Epithelial cell of esophagus (primary cell): ENCODE data around the gene SCP2.

Experiments
- DNase-seq: peaks from one replicate; pipeline ENCODE4 v3.0.0; 2010; ENCODE audit warnings: low read depth
- H3K4me3 ChIP-seq: 2 replicates; pipeline ENCODE4 v1.5.1; 2011; ENCODE audit warnings: mild to moderate bottlenecking, low read length, control low read depth
- TF ChIP-seq, protein P1 (sequence below): IDR thresholded peaks from 2 replicates; pipeline ENCODE4 v1.5.1; 2011; ENCODE audit warnings: low read depth, mild to moderate bottlenecking, low read length, control low read depth, inconsistent platforms; ENCODE audit not compliant: insufficient read depth; ENCODE audit errors: missing control alignments

SCP2 gene

DNA sequence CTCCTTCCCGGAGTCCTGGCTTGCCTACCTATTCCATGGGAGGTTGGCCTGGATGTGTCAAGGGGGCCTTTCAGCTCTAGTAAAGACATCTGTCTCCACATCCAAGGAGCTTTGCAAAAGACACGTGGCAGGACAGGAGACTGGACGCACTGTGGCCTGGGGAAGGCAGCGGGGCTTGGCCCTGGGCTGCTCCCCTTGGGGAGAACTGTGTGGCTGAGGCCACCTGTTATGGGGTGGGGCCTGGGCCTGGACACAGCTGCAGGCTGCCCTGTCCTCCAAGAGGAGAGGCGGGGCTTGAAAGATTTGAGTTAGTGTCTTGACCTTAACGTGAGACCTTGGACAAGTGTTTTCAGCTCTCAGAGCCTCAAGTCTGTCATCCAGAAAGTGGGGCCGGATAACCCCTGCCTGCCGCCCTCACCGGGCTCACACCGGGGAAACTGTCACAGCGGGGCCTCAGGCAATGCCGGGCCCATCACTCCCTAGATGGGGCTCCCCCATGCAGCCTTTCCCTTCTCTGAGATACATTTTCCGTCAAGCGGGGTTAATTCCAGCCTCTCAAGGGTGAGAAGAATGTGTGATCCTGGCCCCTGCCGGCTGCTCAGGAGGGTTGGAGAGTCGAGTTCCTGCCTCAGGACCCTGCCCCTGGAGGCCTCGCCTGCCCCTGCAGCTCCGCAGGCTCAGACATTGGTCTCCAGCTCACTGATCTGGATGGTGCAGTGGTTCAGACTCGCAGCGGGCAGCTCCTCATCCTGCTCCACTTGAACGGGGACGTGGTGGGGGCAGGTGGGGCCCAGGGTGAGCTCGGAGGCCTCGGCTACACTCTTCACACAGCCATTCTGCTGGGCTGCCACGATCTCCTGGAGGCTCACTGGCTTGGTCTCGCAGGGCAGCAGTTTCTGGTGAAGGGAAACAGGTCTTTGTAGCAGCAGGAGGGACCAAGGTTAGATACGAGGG lies 160.5 kb downstream of the SCP2 start:
- no peak for DNase-seq
- H3K4me3 ChIP-seq: no peak overlapping the region
- TF ChIP-seq, protein P1, sequence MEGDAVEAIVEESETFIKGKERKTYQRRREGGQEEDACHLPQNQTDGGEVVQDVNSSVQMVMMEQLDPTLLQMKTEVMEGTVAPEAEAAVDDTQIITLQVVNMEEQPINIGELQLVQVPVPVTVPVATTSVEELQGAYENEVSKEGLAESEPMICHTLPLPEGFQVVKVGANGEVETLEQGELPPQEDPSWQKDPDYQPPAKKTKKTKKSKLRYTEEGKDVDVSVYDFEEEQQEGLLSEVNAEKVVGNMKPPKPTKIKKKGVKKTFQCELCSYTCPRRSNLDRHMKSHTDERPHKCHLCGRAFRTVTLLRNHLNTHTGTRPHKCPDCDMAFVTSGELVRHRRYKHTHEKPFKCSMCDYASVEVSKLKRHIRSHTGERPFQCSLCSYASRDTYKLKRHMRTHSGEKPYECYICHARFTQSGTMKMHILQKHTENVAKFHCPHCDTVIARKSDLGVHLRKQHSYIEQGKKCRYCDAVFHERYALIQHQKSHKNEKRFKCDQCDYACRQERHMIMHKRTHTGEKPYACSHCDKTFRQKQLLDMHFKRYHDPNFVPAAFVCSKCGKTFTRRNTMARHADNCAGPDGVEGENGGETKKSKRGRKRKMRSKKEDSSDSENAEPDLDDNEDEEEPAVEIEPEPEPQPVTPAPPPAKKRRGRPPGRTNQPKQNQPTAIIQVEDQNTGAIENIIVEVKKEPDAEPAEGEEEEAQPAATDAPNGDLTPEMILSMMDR: no peak

DNA sequence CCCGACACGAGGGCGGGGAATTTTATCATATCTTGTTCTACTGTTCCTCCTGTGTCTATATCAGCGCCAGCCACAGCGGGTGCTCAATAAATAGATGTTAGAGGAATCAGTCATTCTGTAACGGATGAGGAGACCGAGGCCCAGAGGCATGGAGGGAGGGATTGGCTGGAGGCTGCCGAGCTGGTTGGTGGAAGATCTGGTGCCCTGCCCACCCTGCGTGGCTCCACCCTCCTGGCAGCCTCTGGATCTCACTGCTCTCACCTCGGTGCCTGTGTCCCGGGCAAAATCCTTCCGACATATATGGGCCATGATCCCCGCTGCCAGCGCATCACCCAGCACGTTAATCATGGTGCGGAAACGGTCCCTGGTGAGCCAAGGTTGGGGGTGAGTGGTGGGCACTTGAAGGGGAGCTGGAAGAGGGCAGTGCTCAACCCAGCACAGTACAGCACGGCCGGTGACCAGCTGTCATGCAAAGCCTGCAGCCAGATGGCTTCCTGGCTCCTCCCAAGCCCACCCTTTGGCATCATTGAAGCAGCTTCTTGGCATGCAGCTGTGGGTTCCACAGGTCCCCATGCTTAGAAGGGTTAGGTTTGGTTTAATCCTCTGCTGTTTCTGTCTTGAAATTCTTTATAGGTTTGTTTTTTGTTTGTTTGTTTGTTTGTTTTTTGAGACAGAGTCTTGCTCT lies 161.7 kb downstream of the SCP2 start:
- TF ChIP-seq, protein P1: no peak
- no peak for DNase-seq
- H3K4me3 ChIP-seq: no peak overlapping the region

DNA sequence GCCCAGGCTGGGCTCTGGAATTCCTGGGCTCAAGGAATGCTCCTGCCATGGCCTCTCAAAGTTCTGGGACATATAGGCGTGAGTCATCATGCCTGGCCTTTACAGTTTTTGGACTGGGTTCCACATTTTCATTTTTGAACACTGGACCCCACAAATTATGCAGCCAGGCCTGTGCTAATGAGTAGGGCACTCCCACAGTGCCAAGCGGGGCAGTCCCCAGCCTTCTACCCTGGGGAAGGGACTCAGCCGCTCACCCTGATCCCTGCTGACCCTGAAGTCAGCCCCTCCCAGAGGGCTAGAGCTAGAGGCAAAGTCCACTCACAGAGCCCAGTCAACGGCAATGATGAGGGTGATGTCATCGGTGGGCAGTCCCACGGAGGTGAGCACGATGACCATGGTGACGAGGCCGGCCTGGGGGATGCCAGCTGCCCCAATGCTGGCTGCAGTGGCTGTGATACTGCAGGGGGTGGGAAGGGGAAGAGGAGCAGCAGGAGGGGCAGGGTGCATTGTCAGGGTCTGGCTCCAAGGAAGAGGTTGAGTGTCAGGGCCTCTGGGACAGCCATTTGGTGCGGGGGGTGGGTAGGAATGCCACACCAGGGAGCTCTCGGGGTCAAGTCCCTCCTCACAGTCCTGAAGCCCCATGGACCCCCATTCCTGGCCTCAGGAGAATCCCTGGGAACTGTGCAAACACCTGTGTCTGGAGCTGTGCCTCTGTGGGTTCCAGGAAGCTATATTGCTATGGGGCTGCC lies 162.6 kb downstream of the SCP2 start:
- H3K4me3 ChIP-seq: no peak overlapping the region
- TF ChIP-seq, protein P1: no peak
- no peak for DNase-seq

DNA sequence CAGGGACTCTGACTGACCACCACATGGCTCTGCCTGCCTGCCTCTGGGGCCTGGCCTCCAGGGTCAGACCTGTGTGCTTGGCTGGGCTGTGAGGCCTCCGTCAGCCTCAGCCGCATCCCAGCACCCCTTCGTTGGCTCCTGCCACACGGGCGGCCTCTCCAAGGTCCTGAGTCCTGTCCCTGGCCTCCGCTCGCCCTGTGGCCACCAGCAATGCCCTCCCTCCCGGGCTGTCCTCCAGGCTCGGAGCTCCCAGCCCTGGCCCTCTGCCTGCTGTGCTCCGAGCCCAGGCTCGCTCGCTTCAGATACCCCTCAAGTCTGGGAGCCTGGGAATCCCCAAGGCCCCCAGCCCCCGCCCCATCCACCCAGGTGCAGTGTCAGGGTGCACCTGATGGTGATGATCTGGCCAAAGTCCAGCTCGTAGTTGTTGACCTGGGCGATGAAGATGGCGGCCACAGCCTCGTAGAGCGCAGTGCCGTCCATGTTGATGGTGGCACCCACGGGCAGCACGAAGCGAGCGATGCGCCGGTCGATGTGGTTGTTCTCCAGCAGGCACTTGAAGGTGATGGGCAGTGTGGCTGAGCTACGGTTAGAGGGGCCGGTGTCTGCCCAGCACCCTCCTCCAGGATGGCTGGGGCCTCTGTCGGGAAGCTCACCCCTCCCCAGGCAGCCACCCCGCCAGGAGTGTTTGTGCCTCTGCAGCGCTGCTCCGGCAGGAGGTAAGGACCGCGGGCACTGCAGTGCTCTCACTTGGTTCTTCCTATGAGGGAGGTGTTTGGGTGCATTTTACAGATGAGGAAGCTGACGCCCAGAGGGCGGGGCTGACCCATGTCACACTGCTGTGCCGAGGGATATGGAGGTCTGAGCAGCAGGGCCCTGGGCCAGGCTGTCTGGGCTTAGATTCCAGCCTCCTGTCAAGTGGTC lies 163.4 kb downstream of the SCP2 start:
- H3K4me3 ChIP-seq: no peak overlapping the region
- TF ChIP-seq, protein P1: no peak
- DNase-seq: no peak

DNA sequence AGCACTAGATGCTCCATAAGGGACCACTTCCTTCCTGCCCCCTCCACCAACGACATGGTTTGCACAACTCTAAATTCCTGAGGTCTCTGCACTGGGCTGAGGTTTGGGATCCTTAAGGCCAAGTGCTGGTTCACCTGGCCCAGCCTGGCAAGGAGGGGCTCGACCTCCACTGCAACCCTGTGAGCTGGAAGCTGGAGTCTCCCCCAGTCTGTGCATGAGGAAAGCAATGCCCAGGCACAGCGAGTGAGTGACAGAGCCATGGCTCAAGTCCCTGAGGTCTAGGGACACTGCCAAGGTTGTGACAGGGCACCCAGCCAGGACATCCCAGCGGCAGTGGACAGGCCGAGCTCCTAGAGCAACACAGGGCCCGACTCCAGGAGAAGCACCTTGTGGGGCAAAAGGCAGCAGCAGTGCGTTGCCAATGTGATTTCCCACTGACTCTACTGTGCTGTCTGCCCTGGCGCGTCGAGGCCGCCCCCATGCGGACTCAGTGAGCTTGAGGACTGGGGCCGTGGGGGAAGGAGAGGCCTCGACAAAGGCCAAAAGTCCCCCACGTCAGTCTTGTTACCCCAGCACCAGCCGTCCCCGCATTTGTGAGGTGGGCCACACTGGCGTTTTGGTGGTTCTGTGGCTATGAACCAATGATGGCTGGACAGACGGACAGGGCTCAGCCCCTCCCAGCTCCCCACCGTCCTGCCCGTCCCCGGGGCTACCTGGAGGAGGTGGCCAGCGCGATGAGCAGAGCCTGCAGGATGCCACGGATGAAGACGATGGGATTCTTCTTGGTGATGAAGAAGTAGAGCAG lies 165.0 kb downstream of the SCP2 start:
- no peak for DNase-seq

More for the DNA sequence above, 165.0 kb downstream of the SCP2 start:
- no peak overlapping the region for H3K4me3 ChIP-seq
- TF ChIP-seq, protein P1: no peak
